IMR-90 (cell line): ENCODE measurements around the gene GNG12. TPM values are rescaled to one million over a fixed set of nuclear protein-coding genes. Genes with fewer than 3 reads are reported as not detected.

Experiments
- ATAC-seq: fragments of 200-7000 bp; cut with Tn5 transposase; 2 replicates; pipeline ENCODE4 v1.9.1; 2020; ENCODE audit warnings: low read depth, mild to moderate bottlenecking, moderate library complexity
- BruUV-seq: library from RNA; stranded (reverse); fragments of 400-500 nt; replicated peaks from 2 replicates; lab custom pipeline; 2021; lab: Mats Ljungman, UMichigan
- CTCF ChIA-PET: fragments of 300-600 bp; formaldehyde crosslinking; extraction: SDS; loops from one replicate; lab custom pipeline; 2021; ENCODE audit warnings: antibody characterized with exemption; lab: Yijun Ruan, JAX
- POLR2A ChIA-PET: fragments of 300-600 bp; sonication (Branson Sonifier 250); formaldehyde crosslinking; loops from one replicate; lab custom pipeline; 2022; ENCODE audit warnings: antibody characterized with exemption; ENCODE audit not compliant: unreplicated experiment; lab: Charles Lee
- DNase-seq: peaks from one replicate; pipeline ENCODE4 v3.0.0; 2013
- H2AFZ ChIP-seq: replicated peaks from 2 replicates; pipeline ENCODE3; 2013; ENCODE audit warnings: low read length, mild to moderate bottlenecking; ENCODE audit not compliant: poor library complexity
- H2AK5ac ChIP-seq: 2 replicates; pipeline ENCODE4 v1.6.1; 2013; ENCODE audit warnings: low read depth, low read length, inconsistent platforms
- H2AK9ac ChIP-seq: replicated peaks from 2 replicates; pipeline ENCODE3; 2013; ENCODE audit warnings: mild to moderate bottlenecking, low read depth, low read length, moderate library complexity; ENCODE audit not compliant: poor library complexity
- H2BK120ac ChIP-seq: 2 replicates; pipeline ENCODE4 v1.6.1; 2013; ENCODE audit warnings: low read depth, low read length, inconsistent platforms
- H2BK15ac ChIP-seq: 3 replicates; pipeline ENCODE4 v1.6.1; 2013; ENCODE audit warnings: low read depth, low read length, inconsistent platforms
- H2BK20ac ChIP-seq: 2 replicates; pipeline ENCODE4 v1.6.1; 2013; ENCODE audit warnings: low read depth, mild to moderate bottlenecking, inconsistent platforms, low read length, moderate library complexity
- H2BK5ac ChIP-seq: 2 replicates; pipeline ENCODE4 v1.6.1; 2013; ENCODE audit warnings: mild to moderate bottlenecking, low read depth, low read length, inconsistent platforms; ENCODE audit not compliant: poor library complexity, severe bottlenecking
- H3K14ac ChIP-seq: replicated peaks from 2 replicates; pipeline ENCODE4 v1.6.1; 2013; ENCODE audit warnings: low read depth, low read length, inconsistent platforms
- H3K18ac ChIP-seq: 2 replicates; pipeline ENCODE4 v1.6.1; 2013; ENCODE audit warnings: low read depth, low read length, control low read depth
- H3K23ac ChIP-seq: 2 replicates; pipeline ENCODE4 v1.6.1; 2013; ENCODE audit warnings: low read depth, low read length, inconsistent platforms
- H3K27ac ChIP-seq: 2 replicates; pipeline ENCODE4 v1.5.1; 2013; ENCODE audit warnings: mild to moderate bottlenecking, control low read depth, low read length; ENCODE audit not compliant: insufficient read depth
- H3K27me3 ChIP-seq: 2 replicates; pipeline ENCODE4 v1.6.1; 2013; ENCODE audit warnings: low read length; ENCODE audit not compliant: control insufficient read depth, insufficient read depth
- H3K36me3 ChIP-seq: 2 replicates; pipeline ENCODE4 v1.6.1; 2013; ENCODE audit warnings: low read length, mixed read lengths; ENCODE audit not compliant: control insufficient read depth, insufficient read depth
- H3K4ac ChIP-seq: 2 replicates; pipeline ENCODE4 v1.6.1; 2013; ENCODE audit warnings: low read depth, low read length, inconsistent platforms
- H3K4me1 ChIP-seq: 2 replicates; pipeline ENCODE4 v1.6.1; 2013; ENCODE audit warnings: low read length, mixed read lengths; ENCODE audit not compliant: control insufficient read depth, insufficient read depth
- H3K4me2 ChIP-seq: 2 replicates; pipeline ENCODE4 v1.6.1; 2013; ENCODE audit warnings: low read depth, mild to moderate bottlenecking, control low read depth, low read length, moderate library complexity
- H3K4me3 ChIP-seq: 2 replicates; pipeline ENCODE4 v1.5.1; 2013; ENCODE audit warnings: low read depth, mild to moderate bottlenecking, control low read depth, low read length, moderate library complexity; ENCODE audit not compliant: insufficient read depth
- H3K56ac ChIP-seq: 2 replicates; pipeline ENCODE4 v1.6.1; 2013; ENCODE audit warnings: low read length, inconsistent platforms; ENCODE audit not compliant: insufficient read depth; ENCODE audit errors: extremely low read depth
- H3K79me1 ChIP-seq, 2 experiments: 2 replicates each; pipeline ENCODE4 v1.6.1; 2013; ENCODE audit warnings: low read length in 2 of 2, inconsistent platforms in 1 of 2, low read depth in 1 of 2
- H3K9ac ChIP-seq: 2 replicates; pipeline ENCODE4 v1.6.1; 2013; ENCODE audit warnings: low read depth, low read length, control low read depth
- H3K9me1 ChIP-seq: 2 replicates; pipeline ENCODE4 v1.6.1; 2013; ENCODE audit warnings: low read length, inconsistent platforms; ENCODE audit not compliant: insufficient read depth
- H3K9me3 ChIP-seq: 2 replicates; pipeline ENCODE4 v1.6.1; 2013; ENCODE audit warnings: low read length; ENCODE audit not compliant: control insufficient read depth, insufficient read depth
- H4K20me1 ChIP-seq: 2 replicates; pipeline ENCODE4 v1.6.1; 2013; ENCODE audit warnings: low read length, inconsistent platforms; ENCODE audit not compliant: insufficient read depth
- H4K5ac ChIP-seq: 2 replicates; pipeline ENCODE4 v1.6.1; 2013; ENCODE audit warnings: mild to moderate bottlenecking, low read depth, low read length, control low read depth
- H4K8ac ChIP-seq, 2 experiments: 2 replicates each; pipeline ENCODE4 v1.6.1; 2013; ENCODE audit warnings: low read depth in 2 of 2, low read length in 2 of 2, control low read depth in 1 of 2, inconsistent platforms in 1 of 2
- H4K91ac ChIP-seq: 2 replicates; pipeline ENCODE4 v1.6.1; 2013; ENCODE audit warnings: low read depth, low read length, inconsistent platforms; ENCODE audit not compliant: insufficient read depth
- BHLHE40 ChIP-seq: fragments of 150-350 bp; IDR thresholded peaks from 2 replicates; pipeline ENCODE4 v1.6.1; 2016; ENCODE audit warnings: mild to moderate bottlenecking, low read depth, low read length
- CEBPB ChIP-seq: IDR thresholded peaks from 2 replicates; pipeline ENCODE4 v1.6.1; 2012; ENCODE audit warnings: low read depth, low read length, improper control_type of control experiment
- CHD1 ChIP-seq: IDR thresholded peaks from 2 replicates; pipeline ENCODE4 v1.6.1; 2012; ENCODE audit warnings: low read depth, low read length, improper control_type of control experiment
- CTCF ChIP-seq: conservative IDR thresholded peaks from 2 replicates; pipeline ENCODE4 v1.5.1; 2012; ENCODE audit warnings: mild to moderate bottlenecking, low read depth, low read length, improper control_type of control experiment
- FOS ChIP-seq: fragments of 150-350 bp; IDR thresholded peaks from 2 replicates; pipeline ENCODE4 v1.6.1; 2016; ENCODE audit warnings: low read depth, low read length
- MAFK ChIP-seq: IDR thresholded peaks from 2 replicates; pipeline ENCODE4 v1.6.1; 2012; ENCODE audit warnings: low read depth, low read length, improper control_type of control experiment
- MAZ ChIP-seq: IDR thresholded peaks from 2 replicates; pipeline ENCODE4 v1.6.1; 2012; ENCODE audit warnings: low read depth, mild to moderate bottlenecking, low read length, improper control_type of control experiment, moderate library complexity, borderline replicate concordance
- MXI1 ChIP-seq: IDR thresholded peaks from 2 replicates; pipeline ENCODE4 v1.6.1; 2012; ENCODE audit warnings: low read depth, mild to moderate bottlenecking, low read length, moderate library complexity, borderline replicate concordance
- NFE2L2 ChIP-seq: fragments of 150-350 bp; IDR thresholded peaks from 2 replicates; pipeline ENCODE4 v1.6.1; 2016; ENCODE audit warnings: low read depth, mild to moderate bottlenecking, low read length
- POLR2A ChIP-seq: IDR thresholded peaks from 2 replicates; pipeline ENCODE4 v1.6.1; 2012; ENCODE audit warnings: mild to moderate bottlenecking, low read depth, low read length
- RAD21 ChIP-seq: IDR thresholded peaks from 2 replicates; pipeline ENCODE4 v1.6.1; 2012; ENCODE audit warnings: low read length, improper control_type of control experiment
- RCOR1 ChIP-seq: IDR thresholded peaks from 2 replicates; pipeline ENCODE4 v1.6.1; 2012; ENCODE audit warnings: mild to moderate bottlenecking, low read length, improper control_type of control experiment; ENCODE audit not compliant: insufficient replicate concordance
- RFX5 ChIP-seq: IDR thresholded peaks from 2 replicates; pipeline ENCODE4 v1.8.0; 2012; ENCODE audit warnings: low read depth, mild to moderate bottlenecking, low read length, moderate library complexity
- WGBS, 2 experiments: methylation state at CpG; one replicate each; pipeline versions ENCODE4 v1.1.5 to v1.1.7; 2013; ENCODE audit warnings: missing lambda C conversion rate in 2 of 2; ENCODE audit not compliant: insufficient read length in 1 of 2; ENCODE audit errors: extremely low coverage in 2 of 2; 5-methylcytosine and 5-hydroxymethylcytosine counted together
- dilution Hi-C: fragments of 300-500 bp; cut with HindIII; formaldehyde crosslinking; loops from one replicate; pipeline ENCODE4 v1.14.3; 2018; ENCODE audit warnings: low sequenced_read_pairs; ENCODE audit not compliant: unreplicated experiment
- in situ Hi-C: fragments of 300-500 bp; cut with MboI; formaldehyde crosslinking; loops from 3 replicates; pipeline ENCODE4 v1.14.3; 2019; ENCODE audit warnings: low sequenced_read_pairs, inconsistent platforms, mixed read lengths
- intact Hi-C: fragments of 100-400 bp; cut with micrococcal nuclease; formaldehyde crosslinking; loops from 2 replicates; pipeline ENCODE4 v1.10.0; 2022
- polyA plus RNA-seq, 3 experiments: library from polyadenylated mRNA; depleted of rRNA; stranded (reverse); fragments of >200 nt; gene quantifications; 2 replicates each; pipeline ENCODE4 v1.2.3, GENCODE V29; 2012; ENCODE audit warnings: low replicate concordance in 1 of 3
- total RNA-seq: library from RNA; depleted of rRNA; stranded (reverse); fragments of >200 nt; gene quantifications from 2 replicates; pipeline ENCODE4 v1.2.3, GENCODE V29; 2012
- TF ChIP-seq, protein P1 (sequence below): fragments of 150-350 bp; IDR thresholded peaks from 2 replicates; pipeline ENCODE4 v1.6.1; 2017; ENCODE audit warnings: mild to moderate bottlenecking, antibody characterized with exemption, low read length, low read depth

Gene GNG12
- total and polyA plus RNA-seq, 2 of the 4 experiments (the other 2 are of a cell fraction), result 92.3 to 132 TPM

DNA sequence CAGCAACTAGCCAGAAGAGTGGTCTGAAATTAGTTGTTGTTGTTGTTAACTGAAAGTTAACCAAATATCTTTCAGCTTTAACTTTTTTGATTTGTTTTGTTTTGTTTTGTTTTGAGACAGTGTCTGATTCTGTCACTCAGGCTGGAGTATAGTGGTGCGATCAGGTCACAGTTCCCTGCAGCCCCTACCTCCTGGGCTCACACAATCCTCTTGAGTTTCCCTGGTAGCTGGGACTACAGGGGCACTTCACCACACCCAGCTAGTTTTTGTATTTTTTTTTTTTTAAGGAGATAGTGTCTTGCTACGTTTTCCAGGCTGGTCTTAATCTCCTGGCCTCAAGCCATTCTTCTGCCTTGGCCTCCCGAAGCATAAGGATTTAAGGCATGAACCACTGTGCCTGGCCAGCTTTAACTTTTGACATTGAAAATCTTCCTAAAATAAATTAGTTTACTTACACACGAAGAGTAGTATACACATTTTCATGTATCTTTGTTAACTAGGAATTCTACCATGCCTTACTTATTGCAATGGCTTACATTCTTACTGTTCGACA, 45.0 kb downstream of the GNG12 start:
- Histone ChIP-seq H3K4me3 (no peak overlapping the region), H2BK5ac (peak overlapping the region; percentile 40), H2BK20ac (no peak overlapping the region), H3K18ac (peak overlapping the region; percentile 56; the same call in 1 of the 2 replicates), H3K9me1 (peaks cover 33% of the 10 kb centered on the region), H4K5ac (no peak overlapping the region), H4K8ac (no peak overlapping the region; a peak in 1 of 4 replicates), H3K23ac (peak overlapping the region; percentile 84; the same call in 1 of the 2 replicates), H2AK9ac (no peak overlapping the region), H3K79me1 (peaks cover 24 to 76% of the 10 kb centered on the region in 2 experiments), H3K4me2 (0 out of 2 replicates have a peak overlapping the region, but pooled peaks have one; percentile 18), H2AFZ (no peak overlapping the region), H3K9ac (no peak overlapping the region), H3K56ac (no peak overlapping the region), H4K91ac (no peak overlapping the region), H3K4ac (peak overlapping the region; percentile 23; the same call in 1 of the 2 replicates), H2AK5ac (peak overlapping the region; percentile 54; the same call in 1 of the 2 replicates), H3K27ac (no peak overlapping the region), H3K9me3 (no peaks in the 10 kb centered on the region), H3K4me1 (peaks cover 28% of the 10 kb centered on the region), H2BK120ac (no peak overlapping the region), H4K20me1 (peaks cover 30% of the 10 kb centered on the region), H3K14ac (peak overlapping the region; percentile 4; the same call in 1 of the 2 replicates), H3K36me3 (no peaks in the 10 kb centered on the region), H2BK15ac (no peak overlapping the region), H3K27me3 (no peaks in the 10 kb centered on the region)
- dilution Hi-C loops (no loop called here), in situ Hi-C loops (no loop called here), intact Hi-C loops (no loop called here)
- WGBS, 2 experiments, result no CpG with 5 or more reads among the region's 5 CpGs
- DNase-seq, result no peak
- no TSS peak for BruUV-seq
- TF ChIP-seq, protein P1, sequence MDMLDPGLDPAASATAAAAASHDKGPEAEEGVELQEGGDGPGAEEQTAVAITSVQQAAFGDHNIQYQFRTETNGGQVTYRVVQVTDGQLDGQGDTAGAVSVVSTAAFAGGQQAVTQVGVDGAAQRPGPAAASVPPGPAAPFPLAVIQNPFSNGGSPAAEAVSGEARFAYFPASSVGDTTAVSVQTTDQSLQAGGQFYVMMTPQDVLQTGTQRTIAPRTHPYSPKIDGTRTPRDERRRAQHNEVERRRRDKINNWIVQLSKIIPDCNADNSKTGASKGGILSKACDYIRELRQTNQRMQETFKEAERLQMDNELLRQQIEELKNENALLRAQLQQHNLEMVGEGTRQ, result no peak
- TF ChIP-seq CHD1 (no peak), RAD21 (no peak), CTCF (no peak), RFX5 (no peak), RCOR1 (no peak), NFE2L2 (no peak), FOS (no peak), POLR2A (no peak), MAFK (no peak), CEBPB (no peak), BHLHE40 (no peak), MXI1 (no peak), MAZ (no peak)
- ATAC-seq, result no peak
- ChIA-PET CTCF (interaction anchor here (0.6 to 1.7 kb wide), 2 partner anchors 22 to 253 kb away, joined by 3 to 5 read pairs; no protein-coding TSS in a partner anchor), POLR2A (no interaction called here)
